B cell (primary cell): ENCODE data around the gene SAMD4A. TPM values are rescaled to one million over a fixed set of nuclear protein-coding genes. Genes with fewer than 3 reads are reported as not detected.

Experiments
- ATAC-seq: fragments of 200-7000 bp; cut with Tn5 transposase; one replicate; pipeline ENCODE4 v1.10.0; 2021; ENCODE audit warnings: low read depth, mild to moderate bottlenecking, moderate number of reproducible peaks, moderate library complexity
- CTCF ChIA-PET: fragments of 350-600 bp; sonication (Branson Sonifier 250); formaldehyde crosslinking; loops from one replicate; lab custom pipeline; 2021; ENCODE audit warnings: antibody characterized with exemption, inconsistent platforms; lab: Charles Lee
- POLR2A ChIA-PET: fragments of 350-600 bp; sonication (Branson Sonifier 250); formaldehyde crosslinking; loops from one replicate; lab custom pipeline; 2021; ENCODE audit warnings: antibody characterized with exemption; lab: Charles Lee
- DNase-seq: peaks from one replicate; pipeline ENCODE4 v3.0.0; 2013
- H2AFZ ChIP-seq: 2 replicates; pipeline ENCODE4 v1.6.1; 2012; ENCODE audit warnings: mild to moderate bottlenecking, low read depth, low read length; ENCODE audit not compliant: insufficient read depth, poor library complexity, severe bottlenecking
- H3K27ac ChIP-seq, 2 donors: 1 replicate in 1 of 2; 2 replicates in 1 of 2; pipeline ENCODE4 v1.5.1; 2012 to 2013; ENCODE audit warnings: low read length in 2 of 2, mild to moderate bottlenecking in 2 of 2, moderate library complexity in 1 of 2
- H3K27me3 ChIP-seq, 4 experiments: fragments of 200-600 bp in 1 of 4; sonication (generic) in 1 of 4; replicated peaks in 1 of 4; 1 replicate in 2 of 4; 2 replicates in 2 of 4; pipeline versions ENCODE4 v1.6.1 to v1.7.0; 2013 to 2016; ENCODE audit warnings: low read length in 3 of 4, mild to moderate bottlenecking in 2 of 4, mixed read lengths in 1 of 4, moderate library complexity in 1 of 4; ENCODE audit not compliant: insufficient read depth in 4 of 4, control insufficient read depth in 3 of 4; ENCODE audit errors: control extremely low read depth in 1 of 4
- H3K36me3 ChIP-seq, 2 experiments: replicated peaks in 1 of 2; 1 replicate in 1 of 2; 2 replicates in 1 of 2; pipeline versions ENCODE4 v1.6.1 to v1.7.1; 2013; ENCODE audit warnings: low read length in 1 of 2; ENCODE audit not compliant: insufficient read depth in 2 of 2, control insufficient read depth in 1 of 2; ENCODE audit errors: control extremely low read depth in 1 of 2, extremely low read depth in 1 of 2
- H3K4me1 ChIP-seq, 2 donors: fragments of 200-600 bp in 1 of 2; sonication (generic) in 1 of 2; 1 replicate in 1 of 2; 2 replicates in 1 of 2; pipeline versions ENCODE4 v1.5.1 to v1.6.1; 2013 to 2017; ENCODE audit warnings: low read length in 2 of 2; ENCODE audit not compliant: control insufficient read depth in 2 of 2, insufficient read depth in 2 of 2
- H3K4me2 ChIP-seq: replicated peaks from 2 replicates; pipeline ENCODE3; 2012; ENCODE audit warnings: mild to moderate bottlenecking, low read depth, low read length; ENCODE audit not compliant: poor library complexity, severe bottlenecking
- H3K4me3 ChIP-seq, 5 experiments: fragments of 200-600 bp in 1 of 5; sonication (generic) in 1 of 5; 1 replicate in 3 of 5; 2 replicates in 2 of 5; pipeline versions ENCODE4 v1.5.1 to v1.7.0; 2011 to 2016; ENCODE audit warnings: low read length in 4 of 5, mild to moderate bottlenecking in 4 of 5, low read depth in 2 of 5, control low read depth in 1 of 5, moderate library complexity in 1 of 5; ENCODE audit not compliant: insufficient read depth in 1 of 5; ENCODE audit errors: control extremely low read depth in 1 of 5, extremely low read depth in 1 of 5
- H3K79me2 ChIP-seq: fragments of 200-600 bp; sonication (generic); one replicate; pipeline ENCODE4 v1.6.0; 2016; ENCODE audit warnings: low read length; ENCODE audit not compliant: control insufficient read depth, insufficient read depth
- H3K9ac ChIP-seq: fragments of 200-600 bp; sonication (generic); 2 replicates; pipeline ENCODE4 v1.6.1; 2017; ENCODE audit warnings: mild to moderate bottlenecking, low read length, moderate library complexity
- H3K9me3 ChIP-seq, 3 donors: one replicate each; pipeline versions ENCODE4 v1.6.1 to v1.7.1; 2013; ENCODE audit warnings: low read length in 2 of 3; ENCODE audit not compliant: control insufficient read depth in 2 of 3, insufficient read depth in 1 of 3; ENCODE audit errors: control extremely low read depth in 1 of 3
- H4K20me1 ChIP-seq: 2 replicates; pipeline ENCODE4 v1.6.0; 2012; ENCODE audit warnings: mild to moderate bottlenecking, low read length; ENCODE audit not compliant: insufficient read depth, control insufficient read depth, poor library complexity, severe bottlenecking
- H3K27ac Mint-ChIP-seq: one replicate; pipeline ENCODE4 v1.8.0; 2021; ENCODE audit warnings: mixed read lengths
- H3K27me3 Mint-ChIP-seq: one replicate; pipeline ENCODE4 v1.8.0; 2021; ENCODE audit warnings: mixed read lengths
- H3K4me1 Mint-ChIP-seq: one replicate; pipeline ENCODE4 v1.8.0; 2021; ENCODE audit warnings: mixed read lengths
- H3K4me3 Mint-ChIP-seq: one replicate; pipeline ENCODE4 v1.8.0; 2021; ENCODE audit warnings: mixed read lengths
- H3K9me3 Mint-ChIP-seq: one replicate; pipeline ENCODE4 v1.8.0; 2022; ENCODE audit warnings: mixed read lengths; ENCODE audit not compliant: insufficient read depth
- EZH2 ChIP-seq: IDR thresholded peaks from 2 replicates; pipeline ENCODE4 v1.6.1; 2012; ENCODE audit warnings: borderline replicate concordance, low read depth, mild to moderate bottlenecking, moderate library complexity, low read length; ENCODE audit not compliant: insufficient read depth, poor library complexity, severe bottlenecking
- WGBS: methylation state at CpG from one replicate; pipeline ENCODE4 v1.1.5; 2013; ENCODE audit warnings: missing lambda C conversion rate; ENCODE audit not compliant: insufficient coverage; 5-methylcytosine and 5-hydroxymethylcytosine counted together
- intact Hi-C: fragments of 100-400 bp; cut with micrococcal nuclease; formaldehyde crosslinking; loops from one replicate; pipeline ENCODE4 v1.10.0; 2022
- polyA plus RNA-seq: library from polyadenylated mRNA; depleted of rRNA; stranded (reverse); fragments of >200 nt; gene quantifications from 2 replicates; pipeline ENCODE4 v1.2.3, GENCODE V29; 2012
- total RNA-seq, 2 donors: library from RNA; stranded (reverse); fragments of 120-200 nt in 1 of 2; gene quantifications; 1 replicate in 1 of 2; 2 replicates in 1 of 2; pipeline versions ENCODE4 v1.2.3 to v1.2.4, GENCODE V29; 2013 to 2022
- TF ChIP-seq, protein P1 (sequence below): fragments of 200-600 bp; IDR thresholded peaks from one replicate; pipeline ENCODE4 v1.8.0; 2022; ENCODE audit warnings: antibody characterized with exemption, mild to moderate bottlenecking

Gene SAMD4A
- total and polyA plus RNA-seq, 2 donors (not counting 1 experiment from before 2014, with no cell fraction given): 5.7 to 13.7 TPM

DNA sequence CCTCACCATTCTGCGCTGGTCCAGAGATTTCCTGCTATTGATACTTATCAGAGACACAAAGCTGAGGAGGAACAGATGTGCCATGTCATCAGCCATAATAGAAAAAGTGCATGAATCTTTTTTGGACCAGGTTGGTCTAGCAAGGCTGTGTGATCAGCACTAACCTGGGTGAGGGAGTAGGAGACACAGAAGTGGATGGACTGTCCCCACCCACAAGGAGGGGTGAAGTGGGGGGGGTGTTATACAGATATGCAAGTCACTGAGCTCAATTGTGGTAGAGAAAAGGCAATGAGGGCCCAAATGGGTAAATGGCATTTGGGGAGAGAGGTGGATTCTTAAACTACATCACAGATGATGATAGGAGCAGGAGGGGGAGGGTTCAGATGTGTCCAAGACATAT lies 123.0 kb downstream of the SAMD4A start:
- Mint-ChIP-seq H3K4me1 (peaks cover 7% of the 10 kb centered on the region), H3K9me3 (no peaks in the 10 kb centered on the region), H3K27ac (no peak overlapping the region), H3K27me3 (no peaks in the 10 kb centered on the region), H3K4me3 (no peak overlapping the region)
- Histone ChIP-seq H4K20me1 (no peaks in the 10 kb centered on the region), H3K4me2 (no peak overlapping the region), H3K9ac (no peak overlapping the region), H3K36me3 (no peaks in the 10 kb centered on the region), H3K79me2 (peaks cover 54% of the 10 kb centered on the region), H3K4me1 (no peaks in the 10 kb centered on the region), H3K4me3 (no peak overlapping the region), H2AFZ (no peak overlapping the region), H3K9me3 (no peaks in the 10 kb centered on the region), H3K27ac (no peak overlapping the region), H3K27me3 (no peaks in the 10 kb centered on the region)
- ATAC-seq (no peak), DNase-seq (no peak)
- intact Hi-C loops: no loop called here
- ChIA-PET POLR2A (no interaction called here), CTCF (interaction anchor here (0.7 to 1.2 kb wide), 3 partner anchors 11 to 832 kb away, joined by 4 read pairs; no protein-coding TSS in a partner anchor)
- TF ChIP-seq, protein P1, sequence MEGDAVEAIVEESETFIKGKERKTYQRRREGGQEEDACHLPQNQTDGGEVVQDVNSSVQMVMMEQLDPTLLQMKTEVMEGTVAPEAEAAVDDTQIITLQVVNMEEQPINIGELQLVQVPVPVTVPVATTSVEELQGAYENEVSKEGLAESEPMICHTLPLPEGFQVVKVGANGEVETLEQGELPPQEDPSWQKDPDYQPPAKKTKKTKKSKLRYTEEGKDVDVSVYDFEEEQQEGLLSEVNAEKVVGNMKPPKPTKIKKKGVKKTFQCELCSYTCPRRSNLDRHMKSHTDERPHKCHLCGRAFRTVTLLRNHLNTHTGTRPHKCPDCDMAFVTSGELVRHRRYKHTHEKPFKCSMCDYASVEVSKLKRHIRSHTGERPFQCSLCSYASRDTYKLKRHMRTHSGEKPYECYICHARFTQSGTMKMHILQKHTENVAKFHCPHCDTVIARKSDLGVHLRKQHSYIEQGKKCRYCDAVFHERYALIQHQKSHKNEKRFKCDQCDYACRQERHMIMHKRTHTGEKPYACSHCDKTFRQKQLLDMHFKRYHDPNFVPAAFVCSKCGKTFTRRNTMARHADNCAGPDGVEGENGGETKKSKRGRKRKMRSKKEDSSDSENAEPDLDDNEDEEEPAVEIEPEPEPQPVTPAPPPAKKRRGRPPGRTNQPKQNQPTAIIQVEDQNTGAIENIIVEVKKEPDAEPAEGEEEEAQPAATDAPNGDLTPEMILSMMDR: no peak
- no peak for TF ChIP-seq EZH2
- no CpG with 5 or more reads among the region's 1 CpG for WGBS

DNA sequence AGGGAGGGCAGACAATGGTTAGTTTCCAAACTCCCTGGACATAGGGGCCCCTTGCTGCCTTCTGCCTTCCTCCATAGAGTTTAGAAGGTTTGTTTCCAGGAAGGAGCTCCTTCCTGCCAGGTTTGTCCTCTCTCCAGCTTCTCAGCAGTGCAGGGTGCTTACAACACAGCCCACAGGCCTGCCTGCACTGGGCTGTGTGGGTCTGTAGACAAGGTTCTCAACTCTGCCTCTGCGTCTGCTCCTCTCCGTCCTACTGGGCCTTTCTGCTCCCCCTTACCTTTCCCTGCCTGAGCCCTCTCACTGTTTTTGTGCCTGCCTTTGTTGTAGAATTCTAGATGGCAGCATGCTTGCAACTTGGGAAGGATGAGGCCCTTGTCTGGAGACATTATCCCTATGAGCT lies 124.0 kb downstream of the SAMD4A start:
- H3K9me3 ChIP-seq: no peaks in the 10 kb centered on the region
- intact Hi-C loops: loop anchor here (1.0 kb wide), 1 partner anchor 127 kb away; no protein-coding TSS in a partner anchor
- no peak for TF ChIP-seq EZH2
- TF ChIP-seq, protein P1: no peak
- ChIA-PET CTCF (interaction anchor here (0.6 to 1.8 kb wide), 9 partner anchors 10 to 127 kb away, joined by 3 to 15 read pairs (median 4); partner anchors contain the start of gene SAMD4A), POLR2A (no interaction called here)
- no peak overlapping the region for H3K27ac ChIP-seq
- H4K20me1 ChIP-seq: no peaks in the 10 kb centered on the region
- no peaks in the 10 kb centered on the region for H3K27me3 ChIP-seq
- WGBS: no CpG with 5 or more reads among the region's 2 CpGs
- Mint-ChIP-seq H3K9me3 (no peaks in the 10 kb centered on the region), H3K27ac (no peak overlapping the region), H3K4me3 (no peak overlapping the region), H3K4me1 (peaks cover 2% of the 10 kb centered on the region), H3K27me3 (no peaks in the 10 kb centered on the region)
- H2AFZ ChIP-seq: no peak overlapping the region
- H3K9ac ChIP-seq: no peak overlapping the region
- H3K4me3 ChIP-seq: no peak overlapping the region
- ATAC-seq (no peak), DNase-seq (no peak)
- no peak overlapping the region for H3K4me2 ChIP-seq
- peaks cover 49% of the 10 kb centered on the region for H3K79me2 ChIP-seq
- H3K36me3 ChIP-seq: no peaks in the 10 kb centered on the region
- H3K4me1 ChIP-seq: no peaks in the 10 kb centered on the region
